Neural progenitor cell (in vitro differentiated cells): Measurements from ENCODE around the gene ACOT6.

Experiments used
- CTCF ChIP-seq: fragments of 200-600 bp; sonication (generic); IDR thresholded peaks from 2 replicates; pipeline ENCODE4 v1.5.1; 2017; ENCODE audit warnings: antibody characterized with exemption, mild to moderate bottlenecking
- EZH2 ChIP-seq: fragments of 200-600 bp; sonication (generic); IDR thresholded peaks from 2 replicates; pipeline ENCODE4 v1.6.1; 2017; ENCODE audit warnings: antibody characterized with exemption, mild to moderate bottlenecking, moderate library complexity

- no peak for TF ChIP-seq CTCF
- no peak for TF ChIP-seq EZH2
Measured at GRCh38 chr14:73594491-73594890, 17.8 kb upstream of the ACOT6 start.
